GM19395 (cell line): Measurements from ENCODE around the gene PNKD.

Experiments used
- ATAC-seq: cut with Tn5 transposase; IDR thresholded peaks from one replicate; pipeline ENCODE4 v1.9.1; 2021; ENCODE audit warnings: mild to moderate bottlenecking, moderate library complexity; ENCODE audit not compliant: unreplicated experiment

PNKD gene

GRCh38 chr2:218394298-218395089, 124.2 kb downstream of the PNKD start:
- no peak for ATAC-seq

GRCh38 chr2:218395090-218395444, 124.7 kb downstream of the PNKD start:
- ATAC-seq, result no peak

- no peak for ATAC-seq
Observed at GRCh38 chr2:218395456-218395825, 125.1 kb downstream of the PNKD start.

GRCh38 chr2:218395826-218396687, 125.7 kb downstream of the PNKD start:
- peak; percentile 45 for ATAC-seq
